Panc1 (cell line): ENCODE data around the gene MVD. TPM values are rescaled to one million over a fixed set of nuclear protein-coding genes. Genes with fewer than 3 reads are reported as not detected.

ENCODE experiments used
- ATAC-seq: fragments of 200-7000 bp; cut with Tn5 transposase; 2 replicates; pipeline ENCODE4 v1.9.1; 2020; ENCODE audit warnings: mild to moderate bottlenecking, moderate library complexity
- BruUV-seq: library from RNA; stranded (reverse); fragments of 400-500 nt; replicated peaks from 2 replicates; lab custom pipeline; 2021; lab: Mats Ljungman, UMichigan
- CTCF ChIA-PET: fragments of 300-600 bp; sonication (Branson Sonifier 250); formaldehyde crosslinking; loops from one replicate; lab custom pipeline; 2022; ENCODE audit warnings: antibody characterized with exemption; lab: Charles Lee
- POLR2A ChIA-PET: fragments of 300-600 bp; sonication (Branson Sonifier 250); formaldehyde crosslinking; loops from one replicate; lab custom pipeline; 2022; ENCODE audit warnings: antibody characterized with exemption; lab: Charles Lee
- DNase-seq: peaks from one replicate; pipeline ENCODE4 v3.0.0-alpha.2; 2010; ENCODE audit warnings: low read depth, low spot score
- H3K27ac ChIP-seq: 2 replicates; pipeline ENCODE4 v1.5.1; 2011; ENCODE audit warnings: mild to moderate bottlenecking, low read length, inconsistent platforms
- H3K27me3 ChIP-seq: fragments of 200-500 bp; sonication (Bioruptor generic); 2 replicates; pipeline ENCODE4 v1.6.0; 2014; ENCODE audit warnings: low read length, inconsistent platforms; ENCODE audit not compliant: control insufficient read depth, insufficient read depth
- H3K36me3 ChIP-seq: fragments of 200-500 bp; sonication (Bioruptor generic); 2 replicates; pipeline ENCODE4 v1.5.1; 2014; ENCODE audit warnings: inconsistent platforms, mild to moderate bottlenecking, low read length, moderate library complexity; ENCODE audit not compliant: control insufficient read depth, insufficient read depth
- H3K4me1 ChIP-seq: 2 replicates; pipeline ENCODE4 v1.5.1; 2011; ENCODE audit warnings: inconsistent platforms, mild to moderate bottlenecking, low read length, moderate library complexity; ENCODE audit not compliant: control insufficient read depth, insufficient read depth
- H3K4me3 ChIP-seq, 2 experiments: 2 replicates each; pipeline ENCODE4 v1.5.1; 2011 to 2012; ENCODE audit warnings: low read depth in 2 of 2, low read length in 2 of 2, mild to moderate bottlenecking in 2 of 2, inconsistent platforms in 1 of 2, moderate library complexity in 1 of 2
- H3K9me3 ChIP-seq: fragments of 200-500 bp; sonication (Bioruptor generic); 2 replicates; pipeline ENCODE4 v1.5.1; 2014; ENCODE audit warnings: low read depth, mild to moderate bottlenecking, inconsistent platforms, low read length, moderate library complexity; ENCODE audit not compliant: control insufficient read depth, insufficient read depth
- POLR2AphosphoS5 ChIP-seq: IDR thresholded peaks from 2 replicates; pipeline ENCODE4 v1.6.1; 2012; ENCODE audit warnings: mild to moderate bottlenecking, low read depth, low read length, moderate library complexity
- SIN3A ChIP-seq: IDR thresholded peaks from 2 replicates; pipeline ENCODE4 v1.6.1; 2012; ENCODE audit warnings: low read depth, mild to moderate bottlenecking, low read length, moderate library complexity, borderline replicate concordance; ENCODE audit not compliant: insufficient read depth
- TCF7L2 ChIP-seq: IDR thresholded peaks from 2 replicates; pipeline ENCODE4 v1.6.1; 2011; ENCODE audit warnings: mild to moderate bottlenecking, low read depth, low read length, inconsistent platforms
- in situ Hi-C: cut with HindIII; loops from 2 replicates; pipeline ENCODE4 v1.10.0; 2016; ENCODE audit warnings: low sequenced_read_pairs, low pct_unique_long_range_greater_than_20kb
- intact Hi-C: fragments of 100-400 bp; cut with micrococcal nuclease; formaldehyde crosslinking; loops from one replicate; pipeline ENCODE4 v1.10.0; 2022; ENCODE audit not compliant: unreplicated experiment
- total RNA-seq: library from RNA; stranded (reverse); gene quantifications from one replicate; pipeline ENCODE4 v1.2.1, GENCODE V29; 2021; ENCODE audit not compliant: unreplicated experiment
- TF ChIP-seq, protein P1 (sequence below), 2 experiments: IDR thresholded peaks; 2 replicates each; pipeline ENCODE4 v1.6.1; 2011 to 2012; ENCODE audit warnings: low read depth in 2 of 2, control low read depth in 1 of 2, low read length in 1 of 2, mild to moderate bottlenecking in 1 of 2, moderate library complexity in 1 of 2; ENCODE audit not compliant: insufficient read depth in 1 of 2
- TF ChIP-seq, protein P2 (sequence below): fragments of 450-650 bp; IDR thresholded peaks from 2 replicates; pipeline ENCODE4 v1.5.1; 2017; ENCODE audit warnings: mild to moderate bottlenecking

The MVD gene
- total RNA-seq, 1 experiment from 2014 or later, result 96.8 TPM

DNA sequence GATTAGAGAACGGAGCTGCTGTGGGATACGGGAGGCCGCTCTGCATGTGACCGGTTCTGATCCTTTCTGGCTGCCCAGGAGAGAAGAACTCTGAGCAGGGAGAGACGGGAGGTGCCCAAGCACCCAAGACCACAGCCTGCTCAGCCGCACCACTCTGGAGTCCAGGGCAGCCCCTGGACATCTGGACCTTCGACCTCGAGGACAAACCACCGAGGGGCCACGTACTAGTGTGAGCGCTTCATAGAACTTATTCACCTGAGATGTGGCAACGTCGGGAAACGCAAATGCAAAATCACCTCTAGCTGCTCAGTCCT is 37.4 kb upstream of the MVD start:
- in situ Hi-C loops, result no loop called here

GRCh38 chr16:88699180-88699579 is 36.3 kb upstream of the MVD start:
- BruUV-seq, result no TSS peak
- CTCF ChIA-PET, result no interaction called here
- H3K4me1 ChIP-seq, result no peaks in the 10 kb centered on the region
- intact Hi-C loops (no loop called here), in situ Hi-C loops (no loop called here)
- H3K36me3 ChIP-seq, result no peaks in the 10 kb centered on the region
- no peak overlapping the region for H3K27ac ChIP-seq
- no peaks in the 10 kb centered on the region for H3K27me3 ChIP-seq
- ATAC-seq (no peak), DNase-seq (no peak)
- H3K9me3 ChIP-seq, result no peaks in the 10 kb centered on the region
- TF ChIP-seq, protein P1, sequence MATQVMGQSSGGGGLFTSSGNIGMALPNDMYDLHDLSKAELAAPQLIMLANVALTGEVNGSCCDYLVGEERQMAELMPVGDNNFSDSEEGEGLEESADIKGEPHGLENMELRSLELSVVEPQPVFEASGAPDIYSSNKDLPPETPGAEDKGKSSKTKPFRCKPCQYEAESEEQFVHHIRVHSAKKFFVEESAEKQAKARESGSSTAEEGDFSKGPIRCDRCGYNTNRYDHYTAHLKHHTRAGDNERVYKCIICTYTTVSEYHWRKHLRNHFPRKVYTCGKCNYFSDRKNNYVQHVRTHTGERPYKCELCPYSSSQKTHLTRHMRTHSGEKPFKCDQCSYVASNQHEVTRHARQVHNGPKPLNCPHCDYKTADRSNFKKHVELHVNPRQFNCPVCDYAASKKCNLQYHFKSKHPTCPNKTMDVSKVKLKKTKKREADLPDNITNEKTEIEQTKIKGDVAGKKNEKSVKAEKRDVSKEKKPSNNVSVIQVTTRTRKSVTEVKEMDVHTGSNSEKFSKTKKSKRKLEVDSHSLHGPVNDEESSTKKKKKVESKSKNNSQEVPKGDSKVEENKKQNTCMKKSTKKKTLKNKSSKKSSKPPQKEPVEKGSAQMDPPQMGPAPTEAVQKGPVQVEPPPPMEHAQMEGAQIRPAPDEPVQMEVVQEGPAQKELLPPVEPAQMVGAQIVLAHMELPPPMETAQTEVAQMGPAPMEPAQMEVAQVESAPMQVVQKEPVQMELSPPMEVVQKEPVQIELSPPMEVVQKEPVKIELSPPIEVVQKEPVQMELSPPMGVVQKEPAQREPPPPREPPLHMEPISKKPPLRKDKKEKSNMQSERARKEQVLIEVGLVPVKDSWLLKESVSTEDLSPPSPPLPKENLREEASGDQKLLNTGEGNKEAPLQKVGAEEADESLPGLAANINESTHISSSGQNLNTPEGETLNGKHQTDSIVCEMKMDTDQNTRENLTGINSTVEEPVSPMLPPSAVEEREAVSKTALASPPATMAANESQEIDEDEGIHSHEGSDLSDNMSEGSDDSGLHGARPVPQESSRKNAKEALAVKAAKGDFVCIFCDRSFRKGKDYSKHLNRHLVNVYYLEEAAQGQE (IDR thresholded peaks at IDR 0.05; ENCODE audit: insufficient read depth in 1 of 2, low read depth in 2 of 2, low read length in 1 of 2), result no peak
- TF ChIP-seq, protein P2, sequence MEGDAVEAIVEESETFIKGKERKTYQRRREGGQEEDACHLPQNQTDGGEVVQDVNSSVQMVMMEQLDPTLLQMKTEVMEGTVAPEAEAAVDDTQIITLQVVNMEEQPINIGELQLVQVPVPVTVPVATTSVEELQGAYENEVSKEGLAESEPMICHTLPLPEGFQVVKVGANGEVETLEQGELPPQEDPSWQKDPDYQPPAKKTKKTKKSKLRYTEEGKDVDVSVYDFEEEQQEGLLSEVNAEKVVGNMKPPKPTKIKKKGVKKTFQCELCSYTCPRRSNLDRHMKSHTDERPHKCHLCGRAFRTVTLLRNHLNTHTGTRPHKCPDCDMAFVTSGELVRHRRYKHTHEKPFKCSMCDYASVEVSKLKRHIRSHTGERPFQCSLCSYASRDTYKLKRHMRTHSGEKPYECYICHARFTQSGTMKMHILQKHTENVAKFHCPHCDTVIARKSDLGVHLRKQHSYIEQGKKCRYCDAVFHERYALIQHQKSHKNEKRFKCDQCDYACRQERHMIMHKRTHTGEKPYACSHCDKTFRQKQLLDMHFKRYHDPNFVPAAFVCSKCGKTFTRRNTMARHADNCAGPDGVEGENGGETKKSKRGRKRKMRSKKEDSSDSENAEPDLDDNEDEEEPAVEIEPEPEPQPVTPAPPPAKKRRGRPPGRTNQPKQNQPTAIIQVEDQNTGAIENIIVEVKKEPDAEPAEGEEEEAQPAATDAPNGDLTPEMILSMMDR, result no peak
- TF ChIP-seq SIN3A (no peak), TCF7L2 (no peak), POLR2AphosphoS5 (no peak)
- no peak overlapping the region for H3K4me3 ChIP-seq
- POLR2A ChIA-PET, result no interaction called here

More for the DNA sequence above, 37.4 kb upstream of the MVD start:
- no peak overlapping the region for H3K27ac ChIP-seq
- H3K4me3 ChIP-seq, result no peak overlapping the region
- ATAC-seq, result no peak
- intact Hi-C loops, result no loop called here
- no peak for DNase-seq
- H3K9me3 ChIP-seq, result no peaks in the 10 kb centered on the region
- CTCF ChIA-PET, result no interaction called here
- H3K27me3 ChIP-seq, result no peaks in the 10 kb centered on the region
- no peaks in the 10 kb centered on the region for H3K36me3 ChIP-seq
- H3K4me1 ChIP-seq, result peaks cover 4% of the 10 kb centered on the region; the same call in 1 of the 2 replicates
- no TSS peak for BruUV-seq
- POLR2A ChIA-PET, result no interaction called here
- no peak for TF ChIP-seq TCF7L2
- no peak for TF ChIP-seq POLR2AphosphoS5
- TF ChIP-seq SIN3A, result no peak
- TF ChIP-seq, protein P1 (IDR thresholded peaks at IDR 0.05; ENCODE audit: insufficient read depth in 1 of 2, low read depth in 2 of 2, low read length in 1 of 2), result no peak
- TF ChIP-seq, protein P2, result no peak
